ENCODE measurements around the gene AUTS2.

DNA sequence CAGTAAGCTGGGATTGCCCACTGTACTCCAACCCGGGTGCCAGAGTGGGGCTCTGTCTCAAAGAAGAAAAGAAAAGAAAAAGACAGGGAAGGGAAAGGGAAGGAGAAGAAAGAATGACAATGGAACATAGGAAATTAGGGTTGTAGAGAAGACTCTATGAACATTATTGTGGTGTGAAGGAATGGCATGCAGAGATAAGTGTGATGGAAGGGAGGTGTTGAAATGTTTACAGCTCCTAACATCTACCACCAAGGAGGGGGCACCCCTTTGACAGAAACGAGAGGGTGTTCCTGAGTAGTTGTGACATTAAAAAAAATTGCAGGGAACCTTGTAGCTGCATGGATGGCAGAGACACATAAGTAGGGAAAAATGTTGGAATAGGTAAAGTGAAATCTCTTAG, 27.5 kb downstream of the AUTS2 start:
- TF ChIP-seq, protein P1, sequence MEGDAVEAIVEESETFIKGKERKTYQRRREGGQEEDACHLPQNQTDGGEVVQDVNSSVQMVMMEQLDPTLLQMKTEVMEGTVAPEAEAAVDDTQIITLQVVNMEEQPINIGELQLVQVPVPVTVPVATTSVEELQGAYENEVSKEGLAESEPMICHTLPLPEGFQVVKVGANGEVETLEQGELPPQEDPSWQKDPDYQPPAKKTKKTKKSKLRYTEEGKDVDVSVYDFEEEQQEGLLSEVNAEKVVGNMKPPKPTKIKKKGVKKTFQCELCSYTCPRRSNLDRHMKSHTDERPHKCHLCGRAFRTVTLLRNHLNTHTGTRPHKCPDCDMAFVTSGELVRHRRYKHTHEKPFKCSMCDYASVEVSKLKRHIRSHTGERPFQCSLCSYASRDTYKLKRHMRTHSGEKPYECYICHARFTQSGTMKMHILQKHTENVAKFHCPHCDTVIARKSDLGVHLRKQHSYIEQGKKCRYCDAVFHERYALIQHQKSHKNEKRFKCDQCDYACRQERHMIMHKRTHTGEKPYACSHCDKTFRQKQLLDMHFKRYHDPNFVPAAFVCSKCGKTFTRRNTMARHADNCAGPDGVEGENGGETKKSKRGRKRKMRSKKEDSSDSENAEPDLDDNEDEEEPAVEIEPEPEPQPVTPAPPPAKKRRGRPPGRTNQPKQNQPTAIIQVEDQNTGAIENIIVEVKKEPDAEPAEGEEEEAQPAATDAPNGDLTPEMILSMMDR (IDR thresholded peaks at IDR 0.05; ENCODE audit: insufficient read depth, low read length, poor library complexity, severe bottlenecking): no peak
- TF ChIP-seq EZH2phosphoT487 (conservative IDR thresholded peaks at IDR 0.05; ENCODE audit: low read length): no peak

All from SU-DHL-6 (cell line).